ENCODE data around the gene STARD13. TPM values are rescaled to one million over a fixed set of nuclear protein-coding genes. Genes with fewer than 3 reads are reported as not detected.

Gene STARD13
- total RNA-seq, 1 experiment from 2014 or later = 26.6 TPM

- Histone ChIP-seq H2AFZ (ENCODE audit: low read length) (no peak overlapping the region), H3K9me3 (ENCODE audit: low read length) (no peaks in the 10 kb centered on the region)
- CTCF ChIA-PET = no interaction called here
These were observed 146.4 kb downstream of the STARD13 start for GRCh38 chr13:33139184-33139583.

GRCh38 chr13:33138441-33138840, 147.1 kb downstream of the STARD13 start:
- Histone ChIP-seq H3K79me2 (ENCODE audit: low read length) (no peaks in the 10 kb centered on the region), H3K27ac (ENCODE audit: low read length) (no peak overlapping the region), H3K9me3 (ENCODE audit: low read length) (no peaks in the 10 kb centered on the region), H3K9me2 (replicated peaks; ENCODE audit: low read length) (no peaks in the 10 kb centered on the region), H2AFZ (ENCODE audit: low read length) (no peak overlapping the region), H4K20me1 (ENCODE audit: low read length) (no peaks in the 10 kb centered on the region), H3K36me3 (ENCODE audit: low read depth, low read length) (peaks cover 12% of the 10 kb centered on the region), H3K4me2 (ENCODE audit: low read length) (no peak overlapping the region), H3K9ac (ENCODE audit: low read length) (no peak overlapping the region), H3K4me3 (ENCODE audit: low read length) (no peak overlapping the region), H3K27me3 (ENCODE audit: low read length) (no peaks in the 10 kb centered on the region), H3K4me1 (ENCODE audit: insufficient read depth, low read length) (no peaks in the 10 kb centered on the region), H3F3A (ENCODE audit: low read length, unreplicated experiment) (no peaks in the 10 kb centered on the region)
- ATAC-seq = no peak
- no TSS peak for BruUV-seq (replicated peaks)
- TF ChIP-seq EZH2 (IDR thresholded peaks at IDR 0.05; ENCODE audit: low read length, unreplicated experiment) (no peak), CTCF (conservative IDR thresholded peaks at IDR 0.05; ENCODE audit: low read depth, low read length) (no peak), EZH2phosphoT487 (IDR thresholded peaks at IDR 0.05; ENCODE audit: borderline replicate concordance, low read length) (no peak)
- POLR2A ChIA-PET (ENCODE audit: unreplicated experiment) = no interaction called here
- intact Hi-C loops (cut with micrococcal nuclease) = no loop called here
- DNase-seq = no peak
- CTCF ChIA-PET = no interaction called here

More at GRCh38 chr13:33139184-33139583, 146.4 kb downstream of the STARD13 start:
- no peak for DNase-seq
- no peaks in the 10 kb centered on the region for H3K4me1 ChIP-seq (ENCODE audit: insufficient read depth, low read length)
- H3K79me2 ChIP-seq (ENCODE audit: low read length) = no peaks in the 10 kb centered on the region
- H3K27me3 ChIP-seq (ENCODE audit: low read length) = no peaks in the 10 kb centered on the region
- intact Hi-C loops (cut with micrococcal nuclease) = no loop called here
- POLR2A ChIA-PET (ENCODE audit: unreplicated experiment) = no interaction called here
- no peak overlapping the region for H3K9ac ChIP-seq (ENCODE audit: low read length)
- no peaks in the 10 kb centered on the region for H4K20me1 ChIP-seq (ENCODE audit: low read length)
- H3F3A ChIP-seq (ENCODE audit: low read length, unreplicated experiment) = no peaks in the 10 kb centered on the region
- no peak overlapping the region for H3K27ac ChIP-seq (ENCODE audit: low read length)
- H3K9me2 ChIP-seq (replicated peaks; ENCODE audit: low read length) = no peaks in the 10 kb centered on the region
- H3K36me3 ChIP-seq (ENCODE audit: low read depth, low read length) = peaks cover 12% of the 10 kb centered on the region
- no peak overlapping the region for H3K4me3 ChIP-seq (ENCODE audit: low read length)
- H3K4me2 ChIP-seq (ENCODE audit: low read length) = no peak overlapping the region
- no peak for TF ChIP-seq EZH2phosphoT487 (IDR thresholded peaks at IDR 0.05; ENCODE audit: borderline replicate concordance, low read length)
- no peak for TF ChIP-seq CTCF (conservative IDR thresholded peaks at IDR 0.05; ENCODE audit: low read depth, low read length)
- no peak for TF ChIP-seq EZH2 (IDR thresholded peaks at IDR 0.05; ENCODE audit: low read length, unreplicated experiment)
- ATAC-seq = no peak
- BruUV-seq (replicated peaks) = no TSS peak

GRCh38 chr13:33137721-33138120, 147.8 kb downstream of the STARD13 start:
- H3F3A ChIP-seq (ENCODE audit: low read length, unreplicated experiment) = no peaks in the 10 kb centered on the region
- H3K27ac ChIP-seq (ENCODE audit: low read length) = no peak overlapping the region
- no peaks in the 10 kb centered on the region for H3K9me3 ChIP-seq (ENCODE audit: low read length)
- DNase-seq (no peak), ATAC-seq (no peak)
- H3K4me3 ChIP-seq (ENCODE audit: low read length) = no peak overlapping the region
- no peak overlapping the region for H3K9ac ChIP-seq (ENCODE audit: low read length)
- H3K4me1 ChIP-seq (ENCODE audit: insufficient read depth, low read length) = no peaks in the 10 kb centered on the region
- ChIA-PET CTCF (no interaction called here), POLR2A (ENCODE audit: unreplicated experiment) (no interaction called here)
- H3K36me3 ChIP-seq (ENCODE audit: low read depth, low read length) = peaks cover 12% of the 10 kb centered on the region
- H2AFZ ChIP-seq (ENCODE audit: low read length) = no peak overlapping the region
- H3K79me2 ChIP-seq (ENCODE audit: low read length) = no peaks in the 10 kb centered on the region
- intact Hi-C loops (cut with micrococcal nuclease) = no loop called here
- no peak overlapping the region for H3K4me2 ChIP-seq (ENCODE audit: low read length)
- no peaks in the 10 kb centered on the region for H3K9me2 ChIP-seq (replicated peaks; ENCODE audit: low read length)
- H4K20me1 ChIP-seq (ENCODE audit: low read length) = no peaks in the 10 kb centered on the region
- no TSS peak for BruUV-seq (replicated peaks)
- no peak for TF ChIP-seq EZH2phosphoT487 (IDR thresholded peaks at IDR 0.05; ENCODE audit: borderline replicate concordance, low read length)
- TF ChIP-seq EZH2 (IDR thresholded peaks at IDR 0.05; ENCODE audit: low read length, unreplicated experiment) = no peak
- no peak for TF ChIP-seq CTCF (conservative IDR thresholded peaks at IDR 0.05; ENCODE audit: low read depth, low read length)
- H3K27me3 ChIP-seq (ENCODE audit: low read length) = no peaks in the 10 kb centered on the region
